DMS79 treated with DMSO at 0.1 percent for 48 hours (cell line): ENCODE measurements around the gene BHLHA15.

ENCODE experiments used
- DNase-seq: peaks from one replicate; lab custom pipeline; 2025; lab: John Stamatoyannopoulos, UW

BHLHA15 gene

GRCh38 chr7:98187138-98187502 is 24.1 kb upstream of the BHLHA15 start:
- DNase-seq = no peak

- DNase-seq = no peak
Observed at GRCh38 chr7:98189559-98189958, 21.7 kb upstream of the BHLHA15 start.

DNA sequence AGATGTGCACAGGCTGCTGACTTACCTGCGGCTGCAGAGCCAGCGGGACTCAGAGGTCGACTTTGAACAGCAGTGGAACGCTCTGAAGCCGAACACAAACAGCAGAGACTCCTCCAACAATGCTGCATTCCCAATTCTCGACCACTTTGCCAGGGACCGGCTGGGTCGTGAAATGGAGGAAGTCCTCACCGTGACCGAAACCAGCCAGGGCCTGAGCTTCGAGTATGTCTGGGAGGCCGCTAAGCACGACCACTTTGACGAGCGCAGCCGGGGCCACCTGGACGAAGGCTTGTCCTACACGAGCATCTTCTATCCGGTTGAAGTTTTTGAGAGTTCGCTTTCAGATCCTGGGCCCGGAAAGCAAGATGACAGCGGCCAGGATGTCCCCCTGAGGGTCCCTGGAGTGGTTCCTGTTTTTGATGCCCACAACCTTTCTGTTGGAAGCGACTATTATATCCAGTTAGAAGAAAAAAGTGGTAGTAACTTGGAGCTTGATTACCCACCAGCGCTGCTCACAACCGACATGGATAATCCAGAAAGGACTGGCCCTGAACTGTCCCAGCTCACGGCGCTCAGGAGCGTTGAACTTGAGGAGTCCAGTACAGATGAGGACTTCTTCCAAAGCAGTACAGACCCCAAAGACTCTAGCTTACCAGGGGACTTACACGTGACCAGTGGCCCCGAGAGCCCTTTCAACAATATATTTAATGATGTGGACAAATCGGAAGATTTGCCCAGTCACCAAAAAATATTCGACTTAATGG is 19.4 kb upstream of the BHLHA15 start:
- no peak for DNase-seq

- no peak for DNase-seq
Observed at GRCh38 chr7:98192781-98193457, 18.3 kb upstream of the BHLHA15 start.

GRCh38 chr7:98193474-98194180 is 17.6 kb upstream of the BHLHA15 start:
- DNase-seq = no peak

DNA sequence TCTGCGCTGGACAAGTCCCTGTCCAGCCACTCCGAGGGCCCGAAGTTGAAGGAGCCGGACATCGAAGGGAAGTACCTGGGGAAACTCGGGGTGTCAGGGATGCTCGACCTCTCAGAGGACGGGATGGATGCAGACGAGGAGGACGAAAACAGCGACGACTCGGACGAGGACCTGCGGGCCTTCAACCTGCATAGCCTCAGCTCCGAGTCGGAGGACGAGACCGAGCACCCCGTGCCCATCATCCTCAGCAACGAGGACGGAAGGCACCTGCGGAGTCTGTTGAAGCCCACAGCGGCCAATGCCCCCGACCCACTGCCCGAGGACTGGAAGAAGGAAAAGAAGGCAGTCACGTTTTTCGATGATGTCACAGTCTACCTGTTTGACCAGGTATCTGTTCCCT is 17.1 kb upstream of the BHLHA15 start:
- DNase-seq = no peak

- DNase-seq = no peak
Observed at GRCh38 chr7:98194672-98195457, 16.4 kb upstream of the BHLHA15 start.

DNA sequence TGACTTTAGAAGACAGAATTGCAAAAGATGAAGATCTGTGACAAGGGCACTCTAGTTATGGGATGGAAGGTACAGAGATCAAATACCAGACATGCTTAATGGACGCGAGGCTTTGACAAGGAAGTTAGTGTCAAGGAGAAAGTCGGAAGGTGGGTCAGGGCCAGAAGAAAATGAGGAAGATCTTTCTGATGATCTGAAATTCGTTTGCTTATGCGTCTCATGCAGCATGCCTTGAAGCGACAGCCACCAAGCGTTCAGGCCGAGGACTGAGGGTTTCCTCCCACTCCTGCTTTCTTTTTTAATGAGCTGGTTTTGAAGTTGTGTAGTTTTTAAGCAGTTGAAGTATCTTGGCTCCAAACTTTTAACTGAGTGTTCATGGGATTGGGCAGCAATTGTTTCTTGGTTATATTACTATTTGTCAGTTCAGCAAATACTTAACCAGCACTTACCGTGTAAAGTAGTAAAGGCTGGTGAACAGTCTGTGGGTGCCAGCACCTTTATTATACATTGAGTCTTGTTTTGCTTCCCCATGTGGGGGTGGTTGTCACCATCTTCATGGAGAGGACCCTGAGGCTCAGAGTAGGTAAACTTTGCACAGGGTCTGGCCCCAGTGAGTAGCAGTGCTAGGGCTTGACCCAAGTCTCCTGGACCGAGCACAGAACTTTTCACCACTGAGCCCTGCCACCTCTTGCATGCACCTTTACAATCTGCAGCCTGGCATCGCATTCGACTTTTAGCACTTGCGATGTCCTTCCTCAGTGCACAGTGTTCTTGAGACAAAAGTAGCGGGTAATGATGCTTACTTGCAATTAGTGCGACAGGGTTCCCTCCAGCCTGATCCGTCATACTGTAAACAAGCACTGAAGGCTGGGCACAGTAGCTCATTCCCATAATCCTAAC is 14.3 kb upstream of the BHLHA15 start:
- DNase-seq = no peak

GRCh38 chr7:98199131-98199530 is 12.1 kb upstream of the BHLHA15 start:
- no peak for DNase-seq

DNA sequence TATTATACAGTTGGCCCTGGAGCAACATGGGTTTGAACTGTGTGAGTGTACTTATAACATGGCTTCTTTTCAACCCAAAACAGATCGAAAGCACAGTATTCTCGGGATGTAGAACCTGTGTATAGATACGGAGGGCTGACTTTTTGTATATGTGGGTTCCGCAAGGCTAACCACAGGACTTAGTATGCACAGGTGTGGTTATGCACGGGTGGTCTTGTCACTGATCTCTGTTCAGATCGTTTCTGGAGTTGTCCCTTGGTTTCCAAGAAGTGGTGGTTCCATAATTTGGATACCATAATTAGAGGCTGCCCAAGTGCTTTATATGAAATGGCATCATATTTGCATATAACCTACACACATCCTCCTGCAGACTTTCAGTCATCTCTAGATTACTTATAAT is 10.9 kb upstream of the BHLHA15 start:
- no peak for DNase-seq

GRCh38 chr7:98202367-98203195 is 8.7 kb upstream of the BHLHA15 start:
- DNase-seq = no peak

DNA sequence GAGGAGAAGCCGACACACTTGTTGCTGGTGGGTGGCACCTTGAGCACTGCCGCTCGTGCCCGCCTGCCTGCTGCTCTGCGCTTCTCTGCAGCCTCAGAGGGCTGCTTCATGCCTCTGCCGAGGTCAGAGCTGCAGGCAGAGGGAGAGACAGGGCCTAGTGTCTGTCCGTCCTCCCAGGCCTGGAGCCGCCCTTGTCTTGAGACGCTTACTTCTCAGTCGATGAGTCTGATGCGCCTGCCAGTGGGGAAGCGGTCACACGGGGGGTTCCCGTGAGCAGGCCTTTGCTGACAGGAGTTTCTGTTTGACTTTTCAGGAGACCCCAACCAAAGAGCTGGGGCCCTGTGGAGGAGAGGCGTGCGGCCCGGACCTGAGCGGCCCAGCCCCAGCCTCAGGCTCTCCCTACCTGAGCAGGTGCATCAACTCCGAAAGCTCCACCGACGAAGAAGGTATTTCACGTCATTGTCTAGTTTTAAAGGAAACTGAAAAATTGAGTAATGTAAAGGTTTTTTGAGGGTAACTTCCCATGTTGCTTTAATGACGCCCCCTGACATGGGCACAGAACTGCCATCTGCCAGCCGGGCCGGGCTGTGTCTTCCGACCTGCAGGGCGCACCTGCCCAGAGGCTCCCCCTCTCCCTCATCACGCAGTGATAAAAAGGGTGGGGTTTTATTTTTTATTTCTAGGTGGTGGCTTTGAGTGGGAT is 7.8 kb upstream of the BHLHA15 start:
- no peak for DNase-seq

DNA sequence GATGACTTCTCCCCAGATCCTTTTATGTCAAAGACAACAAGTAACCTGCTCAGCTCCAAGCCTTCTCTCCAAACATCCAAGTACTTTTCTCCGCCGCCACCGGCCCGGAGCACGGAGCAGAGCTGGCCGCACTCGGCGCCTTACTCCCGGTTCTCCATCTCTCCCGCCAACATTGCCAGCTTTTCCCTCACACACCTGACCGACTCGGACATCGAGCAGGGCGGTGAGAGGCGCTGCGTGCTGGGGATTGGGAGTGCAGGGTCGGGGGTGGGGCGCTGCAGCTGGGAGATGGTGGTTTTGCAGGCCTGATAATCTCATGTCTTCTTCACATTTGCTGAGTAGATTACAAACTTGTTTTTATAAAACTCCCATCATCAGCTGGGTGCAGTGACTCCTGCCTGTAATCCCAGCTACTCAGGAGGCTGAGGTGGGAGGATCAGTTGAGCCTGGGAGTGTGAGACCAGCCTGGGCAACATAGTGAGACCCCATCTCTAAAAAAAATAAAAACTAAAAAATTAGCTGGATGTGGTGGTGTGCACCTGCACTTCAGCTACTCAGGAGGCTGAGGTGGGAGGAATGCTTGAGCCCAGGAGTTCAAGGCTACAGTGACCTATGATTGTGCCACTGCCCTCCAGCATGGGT is 7.2 kb upstream of the BHLHA15 start:
- DNase-seq = no peak

- DNase-seq = no peak
Observed at GRCh38 chr7:98204670-98205069, 6.6 kb upstream of the BHLHA15 start.

GRCh38 chr7:98205162-98205845 is 5.9 kb upstream of the BHLHA15 start:
- DNase-seq = no peak

DNA sequence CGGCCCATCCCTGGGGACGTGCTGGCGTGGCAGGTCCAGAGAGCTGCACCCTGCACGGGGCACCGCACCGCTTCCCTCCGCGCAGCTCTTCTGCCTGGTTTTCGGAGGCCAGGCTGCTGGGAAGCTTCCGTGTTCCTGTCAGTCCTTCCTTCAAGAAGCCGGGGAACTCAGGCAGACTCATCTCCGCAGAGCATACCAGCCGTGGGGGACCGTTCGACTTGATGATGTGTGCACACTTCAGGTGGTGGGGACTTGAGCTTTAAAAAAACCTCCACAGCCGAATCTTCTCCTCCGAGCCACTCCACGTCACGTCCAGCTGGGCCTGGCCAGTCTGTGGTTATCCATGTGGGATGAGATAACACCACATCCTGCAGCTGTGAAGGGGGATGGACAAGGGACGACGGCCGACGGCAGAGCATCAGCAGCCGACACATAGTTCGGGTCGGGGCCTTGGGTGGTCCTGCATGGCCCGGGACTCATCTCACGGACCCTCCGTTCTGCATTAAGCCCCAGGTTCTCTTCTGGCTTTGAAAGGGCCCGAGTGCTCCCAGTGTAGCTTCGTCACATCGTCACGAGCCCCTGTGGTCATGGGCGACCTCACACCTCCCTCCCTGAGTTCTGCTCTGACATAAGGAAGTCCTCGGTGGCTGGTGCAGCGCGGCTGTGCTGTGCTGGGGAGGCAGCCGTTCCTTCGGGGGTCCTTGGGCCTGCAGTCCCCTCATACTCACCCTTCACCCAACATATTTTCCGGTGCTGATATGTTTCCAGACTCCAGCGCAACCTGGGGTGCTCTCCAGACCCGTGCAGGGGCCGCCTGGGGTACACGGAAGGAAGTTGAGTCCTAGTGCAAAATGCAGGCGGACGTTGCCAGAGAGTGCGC is 4.5 kb upstream of the BHLHA15 start:
- DNase-seq = no peak

- DNase-seq = no peak
Observed at GRCh38 chr7:98209166-98209920, 1.9 kb upstream of the BHLHA15 start.
